Vagina (tissue), 2 donors: ENCODE data around the gene PC. TPM values are rescaled to one million over a fixed set of nuclear protein-coding genes. Genes with fewer than 3 reads are reported as not detected.

Experiments used
- DNase-seq, 2 donors: peaks; one replicate each; pipeline ENCODE4 v3.0.0-alpha.2; 2017; ENCODE audit errors: extremely low spot score in 2 of 2
- H3K27ac ChIP-seq: fragments of 200-600 bp; sonication (generic); one replicate; pipeline ENCODE4 v1.5.1; 2019
- H3K27me3 ChIP-seq: fragments of 200-600 bp; sonication (generic); one replicate; pipeline ENCODE4 v1.5.1; 2019
- H3K36me3 ChIP-seq, 2 donors: fragments of 200-600 bp; sonication (generic); one replicate each; pipeline ENCODE4 v1.5.1; 2017 to 2019
- H3K4me1 ChIP-seq: fragments of 200-600 bp; sonication (generic); one replicate; pipeline ENCODE4 v1.5.1; 2019
- H3K4me3 ChIP-seq, 2 donors: fragments of 200-600 bp; sonication (generic); 1 replicate in 1 of 2; 2 replicates in 1 of 2; pipeline ENCODE4 v1.5.1; 2016 to 2019
- H3K9me3 ChIP-seq: fragments of 200-600 bp; sonication (generic); one replicate; pipeline ENCODE4 v1.5.1; 2019
- POLR2A ChIP-seq, 2 donors: fragments of 450-650 bp; IDR thresholded peaks; one replicate each; pipeline ENCODE4 v1.6.1; 2017; ENCODE audit warnings: antibody characterized with exemption in 2 of 2, mild to moderate bottlenecking in 2 of 2, moderate library complexity in 2 of 2
- POLR2AphosphoS5 ChIP-seq, 2 donors: sonication (generic); formaldehyde crosslinking; IDR thresholded peaks; one replicate each; pipeline ENCODE4 v1.9.0; 2017; ENCODE audit warnings: antibody characterized with exemption in 2 of 2, mild to moderate bottlenecking in 2 of 2, low read depth in 1 of 2; ENCODE audit not compliant: insufficient read depth in 1 of 2
- intact Hi-C: fragments of 100-400 bp; cut with DNase I; formaldehyde crosslinking; loops from one replicate; pipeline ENCODE4 v1.15.1; 2023
- total RNA-seq: library from RNA; depleted of rRNA; stranded (reverse); fragments of >200 nt; gene quantifications from one replicate; pipeline ENCODE4 v1.2.3, GENCODE V29; 2016
- TF ChIP-seq, protein P1 (sequence below), 3 experiments: fragments of 450-650 bp in 2 of 3; fragments of 200-600 bp in 1 of 3; sonication (generic) in 1 of 3; IDR thresholded peaks; one replicate each; pipeline ENCODE4 v1.5.1; 2017 to 2019; ENCODE audit warnings: antibody characterized with exemption in 3 of 3, mild to moderate bottlenecking in 2 of 3, moderate library complexity in 2 of 3

The PC gene
- total RNA-seq, 1 donor from 2014 or later = 34.1 TPM

DNA sequence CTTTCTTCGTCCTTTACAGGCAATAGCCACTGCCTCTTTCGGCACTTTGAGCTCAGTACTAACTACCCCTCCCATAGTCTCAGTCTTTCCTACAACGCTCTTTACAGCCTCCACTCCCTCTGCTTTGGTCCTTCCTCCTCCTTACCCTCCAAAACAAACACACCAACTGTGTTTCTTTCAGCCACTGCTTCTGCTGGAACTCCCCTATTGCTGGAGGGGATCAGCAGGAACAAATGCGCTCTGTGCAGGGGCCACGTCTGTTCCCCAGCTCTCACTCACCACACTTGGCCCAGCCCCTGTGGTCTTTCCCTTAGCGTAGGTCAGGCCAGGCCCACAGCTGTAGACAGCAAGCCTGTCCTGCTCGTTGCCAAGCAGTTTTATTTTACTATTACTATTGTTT lies 42.3 kb downstream of the PC start:
- TF ChIP-seq POLR2AphosphoS5 (IDR thresholded peaks at IDR 0.05; ENCODE audit: insufficient read depth in 1 of 2, low read depth in 1 of 2) (no peak), POLR2A (IDR thresholded peaks at IDR 0.05) (no peak)
- TF ChIP-seq, protein P1, sequence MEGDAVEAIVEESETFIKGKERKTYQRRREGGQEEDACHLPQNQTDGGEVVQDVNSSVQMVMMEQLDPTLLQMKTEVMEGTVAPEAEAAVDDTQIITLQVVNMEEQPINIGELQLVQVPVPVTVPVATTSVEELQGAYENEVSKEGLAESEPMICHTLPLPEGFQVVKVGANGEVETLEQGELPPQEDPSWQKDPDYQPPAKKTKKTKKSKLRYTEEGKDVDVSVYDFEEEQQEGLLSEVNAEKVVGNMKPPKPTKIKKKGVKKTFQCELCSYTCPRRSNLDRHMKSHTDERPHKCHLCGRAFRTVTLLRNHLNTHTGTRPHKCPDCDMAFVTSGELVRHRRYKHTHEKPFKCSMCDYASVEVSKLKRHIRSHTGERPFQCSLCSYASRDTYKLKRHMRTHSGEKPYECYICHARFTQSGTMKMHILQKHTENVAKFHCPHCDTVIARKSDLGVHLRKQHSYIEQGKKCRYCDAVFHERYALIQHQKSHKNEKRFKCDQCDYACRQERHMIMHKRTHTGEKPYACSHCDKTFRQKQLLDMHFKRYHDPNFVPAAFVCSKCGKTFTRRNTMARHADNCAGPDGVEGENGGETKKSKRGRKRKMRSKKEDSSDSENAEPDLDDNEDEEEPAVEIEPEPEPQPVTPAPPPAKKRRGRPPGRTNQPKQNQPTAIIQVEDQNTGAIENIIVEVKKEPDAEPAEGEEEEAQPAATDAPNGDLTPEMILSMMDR (IDR thresholded peaks at IDR 0.05) = no peak
- H3K4me1 ChIP-seq = no peaks in the 10 kb centered on the region
- H3K36me3 ChIP-seq = no peaks in the 10 kb centered on the region
- no peak overlapping the region for H3K4me3 ChIP-seq
- no peak overlapping the region for H3K27ac ChIP-seq
- intact Hi-C loops = no loop called here
- no peak for DNase-seq
- H3K9me3 ChIP-seq = no peaks in the 10 kb centered on the region
- no peaks in the 10 kb centered on the region for H3K27me3 ChIP-seq

DNA sequence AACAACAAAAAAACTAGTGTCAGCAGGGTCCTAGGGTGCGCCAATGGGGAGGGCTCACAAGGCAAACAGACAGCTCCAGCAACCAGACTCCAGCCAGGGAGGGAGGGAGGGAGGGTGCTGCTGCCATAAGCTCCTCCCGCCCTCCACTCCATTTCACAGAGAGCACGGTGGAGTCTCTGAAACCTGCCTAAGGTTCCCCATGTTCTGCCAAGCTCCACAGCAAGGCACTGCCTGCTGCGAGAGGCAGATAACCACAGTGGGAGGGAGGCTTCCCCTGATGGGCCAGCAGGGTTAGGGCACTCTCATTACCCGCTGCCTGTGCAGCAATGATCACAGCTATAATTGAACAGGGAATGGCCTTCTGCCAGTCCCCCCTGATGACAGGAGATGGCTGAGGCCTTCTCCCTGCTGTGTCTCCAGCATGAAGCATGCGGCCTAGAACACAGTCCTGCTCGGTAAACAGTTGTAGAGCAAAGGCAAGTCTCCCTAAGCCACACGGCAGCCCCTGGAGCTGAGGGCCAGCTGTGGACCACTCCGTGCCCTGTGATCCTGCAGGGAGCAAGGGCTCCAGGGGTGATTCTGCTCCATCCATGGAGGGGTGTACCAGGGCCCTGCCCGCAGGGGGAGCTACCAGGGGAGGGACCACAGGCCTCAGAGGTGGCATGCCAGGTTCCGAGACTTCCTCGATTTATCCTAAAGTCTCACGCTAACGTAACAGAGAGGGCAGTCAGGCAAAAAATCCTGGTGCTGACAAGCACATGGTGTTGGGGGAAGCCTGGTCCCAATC lies 42.9 kb downstream of the PC start:
- H3K4me1 ChIP-seq = no peaks in the 10 kb centered on the region
- no peaks in the 10 kb centered on the region for H3K36me3 ChIP-seq
- no peak overlapping the region for H3K27ac ChIP-seq
- no peaks in the 10 kb centered on the region for H3K9me3 ChIP-seq
- TF ChIP-seq POLR2AphosphoS5 (IDR thresholded peaks at IDR 0.05; ENCODE audit: insufficient read depth in 1 of 2, low read depth in 1 of 2) (no peak), POLR2A (IDR thresholded peaks at IDR 0.05) (no peak)
- TF ChIP-seq, protein P1 (IDR thresholded peaks at IDR 0.05) = no peak
- no peaks in the 10 kb centered on the region for H3K27me3 ChIP-seq
- intact Hi-C loops = no loop called here
- no peak overlapping the region for H3K4me3 ChIP-seq
- DNase-seq = no peak

DNA sequence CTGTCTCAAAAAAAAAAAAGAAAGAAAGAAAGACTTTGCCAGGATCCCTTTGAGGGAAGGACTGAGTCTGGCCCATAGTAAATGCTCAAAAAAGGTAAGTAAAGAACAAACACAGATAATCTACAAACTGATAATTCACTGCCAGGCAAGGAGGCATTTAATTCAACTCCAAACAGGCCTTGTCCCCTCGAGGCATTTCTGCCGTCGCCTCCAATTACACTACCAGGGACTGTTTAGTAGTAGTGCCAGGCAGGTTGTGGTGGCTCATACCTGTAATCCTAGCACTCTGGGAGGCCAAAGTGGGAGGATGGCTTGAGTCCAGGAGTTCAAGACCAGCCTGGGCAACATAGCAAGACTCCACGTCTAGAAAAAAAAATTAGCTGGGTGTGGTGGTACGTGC lies 43.7 kb downstream of the PC start:
- DNase-seq = no peak
- H3K4me1 ChIP-seq = no peaks in the 10 kb centered on the region
- intact Hi-C loops = no loop called here
- TF ChIP-seq, protein P1 (IDR thresholded peaks at IDR 0.05) = no peak
- TF ChIP-seq POLR2AphosphoS5 (IDR thresholded peaks at IDR 0.05; ENCODE audit: insufficient read depth in 1 of 2, low read depth in 1 of 2) (no peak), POLR2A (IDR thresholded peaks at IDR 0.05) (no peak)
- H3K9me3 ChIP-seq = no peaks in the 10 kb centered on the region
- H3K4me3 ChIP-seq = no peak overlapping the region
- no peak overlapping the region for H3K27ac ChIP-seq
- no peaks in the 10 kb centered on the region for H3K36me3 ChIP-seq
- H3K27me3 ChIP-seq = no peaks in the 10 kb centered on the region

DNA sequence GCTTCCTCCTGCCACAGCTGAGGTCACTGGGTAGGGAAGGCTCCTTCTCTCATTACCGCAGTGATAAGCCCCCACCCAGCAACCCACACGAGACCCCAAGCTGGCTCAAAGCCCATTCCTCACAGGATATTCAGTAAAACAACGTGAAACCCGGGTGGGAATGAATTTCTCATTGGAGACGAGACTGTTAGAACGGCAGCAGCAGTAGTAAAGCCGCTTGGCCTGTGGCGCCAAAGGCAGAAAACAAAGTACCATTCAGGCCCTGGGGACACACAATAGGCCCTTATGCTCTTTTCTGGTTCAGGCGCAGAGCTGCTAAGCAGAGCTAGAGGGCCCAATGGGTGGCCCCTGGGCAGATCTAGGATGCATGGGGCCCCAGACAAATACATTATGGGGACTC lies 45.3 kb downstream of the PC start:
- Histone ChIP-seq H3K27ac (no peak overlapping the region), H3K36me3 (no peaks in the 10 kb centered on the region), H3K4me3 (no peak overlapping the region), H3K9me3 (no peaks in the 10 kb centered on the region), H3K27me3 (no peaks in the 10 kb centered on the region), H3K4me1 (no peaks in the 10 kb centered on the region)
- no peak for DNase-seq
- TF ChIP-seq, protein P1 (IDR thresholded peaks at IDR 0.05) = no peak
- TF ChIP-seq POLR2A (IDR thresholded peaks at IDR 0.05) = no peak
- TF ChIP-seq POLR2AphosphoS5 (IDR thresholded peaks at IDR 0.05; ENCODE audit: insufficient read depth in 1 of 2, low read depth in 1 of 2) = no peak
- intact Hi-C loops = no loop called here

DNA sequence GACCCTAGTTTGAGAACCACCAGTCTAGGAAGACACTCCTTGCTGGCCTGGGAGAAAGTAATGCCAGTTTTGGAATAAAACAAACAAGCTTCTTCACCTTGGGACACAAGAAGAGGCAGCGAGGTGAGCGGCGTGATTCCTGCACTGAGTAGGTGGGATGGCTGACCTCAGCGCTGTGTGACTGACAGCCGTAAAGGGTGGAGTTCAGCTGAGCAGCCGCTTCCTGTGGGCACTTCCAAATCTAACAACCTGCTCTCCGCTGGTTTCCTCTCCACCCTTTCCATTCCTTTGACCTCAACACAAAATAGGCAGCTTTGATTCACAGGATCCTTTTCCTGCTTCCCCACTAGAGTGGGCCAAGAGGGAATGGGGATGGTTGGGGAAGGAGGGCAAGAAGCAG lies 45.8 kb downstream of the PC start:
- TF ChIP-seq POLR2AphosphoS5 (IDR thresholded peaks at IDR 0.05; ENCODE audit: insufficient read depth in 1 of 2, low read depth in 1 of 2) (no peak), POLR2A (IDR thresholded peaks at IDR 0.05) (no peak)
- TF ChIP-seq, protein P1 (IDR thresholded peaks at IDR 0.05) = no peak
- intact Hi-C loops = no loop called here
- no peaks in the 10 kb centered on the region for H3K4me1 ChIP-seq
- no peaks in the 10 kb centered on the region for H3K27me3 ChIP-seq
- H3K9me3 ChIP-seq = no peaks in the 10 kb centered on the region
- no peaks in the 10 kb centered on the region for H3K36me3 ChIP-seq
- no peak overlapping the region for H3K27ac ChIP-seq
- no peak overlapping the region for H3K4me3 ChIP-seq
- no peak for DNase-seq
